Ishikawa (cell line): ENCODE results near the gene AATK.

Experiments
- CEBPB ChIP-seq: IDR thresholded peaks from 2 replicates; pipeline ENCODE4 v1.6.1; 2012
- CREB1 ChIP-seq: IDR thresholded peaks from 2 replicates; pipeline ENCODE4 v1.6.1; 2012; ENCODE audit warnings: low read depth
- EGR1 ChIP-seq: IDR thresholded peaks from 2 replicates; pipeline ENCODE4 v1.6.1; 2012
- EP300 ChIP-seq: IDR thresholded peaks from 2 replicates; pipeline ENCODE4 v1.6.1; 2012; ENCODE audit warnings: borderline replicate concordance
- FOXM1 ChIP-seq: IDR thresholded peaks from 2 replicates; pipeline ENCODE4 v1.6.1; 2012; ENCODE audit warnings: low read depth, borderline replicate concordance
- MAX ChIP-seq: IDR thresholded peaks from 2 replicates; pipeline ENCODE4 v1.6.1; 2012
- NFIC ChIP-seq: IDR thresholded peaks from 2 replicates; pipeline ENCODE4 v1.6.1; 2012
- RAD21 ChIP-seq: IDR thresholded peaks from 2 replicates; pipeline ENCODE4 v1.6.1; 2012; ENCODE audit warnings: low read depth
- TAF1 ChIP-seq: IDR thresholded peaks from 2 replicates; pipeline ENCODE4 v1.6.1; 2012; ENCODE audit warnings: low read depth, mild to moderate bottlenecking
- TCF12 ChIP-seq: IDR thresholded peaks from 2 replicates; pipeline ENCODE4 v1.6.1; 2012; ENCODE audit warnings: low read depth
- TEAD4 ChIP-seq: IDR thresholded peaks from 2 replicates; pipeline ENCODE4 v1.6.1; 2012
- YY1 ChIP-seq: IDR thresholded peaks from 2 replicates; pipeline ENCODE4 v1.6.1; 2012; ENCODE audit warnings: low read depth
- ZBTB7A ChIP-seq: IDR thresholded peaks from 2 replicates; pipeline ENCODE4 v1.6.1; 2012; ENCODE audit warnings: low read depth
- TF ChIP-seq, protein P1 (sequence below): IDR thresholded peaks from 2 replicates; pipeline ENCODE4 v1.6.1; 2012; ENCODE audit warnings: low read depth, mild to moderate bottlenecking
- TF ChIP-seq, protein P2 (sequence below): IDR thresholded peaks from 2 replicates; pipeline ENCODE4 v1.6.1; 2012

Gene AATK

DNA sequence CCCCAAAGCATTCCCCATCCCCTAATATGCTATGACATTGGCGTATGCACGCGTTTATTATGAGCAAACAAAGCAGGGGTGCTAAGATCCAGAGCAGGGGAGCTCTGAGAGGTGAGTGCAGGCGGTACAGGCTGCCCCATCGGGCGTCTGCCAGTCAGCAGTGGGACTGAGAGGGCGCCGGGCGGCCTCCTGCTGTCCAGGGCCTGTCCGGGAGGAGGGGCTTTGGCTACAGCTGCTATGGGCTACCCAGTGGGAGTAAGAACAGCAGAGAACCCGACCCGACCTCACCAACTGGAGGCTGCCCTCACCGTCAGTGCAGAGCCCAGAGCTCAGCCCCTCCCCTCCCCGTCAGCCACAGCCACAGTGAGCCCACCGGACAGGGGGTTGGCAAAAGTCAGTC, 18.5 kb upstream of the AATK start:
- TF ChIP-seq, protein P1, sequence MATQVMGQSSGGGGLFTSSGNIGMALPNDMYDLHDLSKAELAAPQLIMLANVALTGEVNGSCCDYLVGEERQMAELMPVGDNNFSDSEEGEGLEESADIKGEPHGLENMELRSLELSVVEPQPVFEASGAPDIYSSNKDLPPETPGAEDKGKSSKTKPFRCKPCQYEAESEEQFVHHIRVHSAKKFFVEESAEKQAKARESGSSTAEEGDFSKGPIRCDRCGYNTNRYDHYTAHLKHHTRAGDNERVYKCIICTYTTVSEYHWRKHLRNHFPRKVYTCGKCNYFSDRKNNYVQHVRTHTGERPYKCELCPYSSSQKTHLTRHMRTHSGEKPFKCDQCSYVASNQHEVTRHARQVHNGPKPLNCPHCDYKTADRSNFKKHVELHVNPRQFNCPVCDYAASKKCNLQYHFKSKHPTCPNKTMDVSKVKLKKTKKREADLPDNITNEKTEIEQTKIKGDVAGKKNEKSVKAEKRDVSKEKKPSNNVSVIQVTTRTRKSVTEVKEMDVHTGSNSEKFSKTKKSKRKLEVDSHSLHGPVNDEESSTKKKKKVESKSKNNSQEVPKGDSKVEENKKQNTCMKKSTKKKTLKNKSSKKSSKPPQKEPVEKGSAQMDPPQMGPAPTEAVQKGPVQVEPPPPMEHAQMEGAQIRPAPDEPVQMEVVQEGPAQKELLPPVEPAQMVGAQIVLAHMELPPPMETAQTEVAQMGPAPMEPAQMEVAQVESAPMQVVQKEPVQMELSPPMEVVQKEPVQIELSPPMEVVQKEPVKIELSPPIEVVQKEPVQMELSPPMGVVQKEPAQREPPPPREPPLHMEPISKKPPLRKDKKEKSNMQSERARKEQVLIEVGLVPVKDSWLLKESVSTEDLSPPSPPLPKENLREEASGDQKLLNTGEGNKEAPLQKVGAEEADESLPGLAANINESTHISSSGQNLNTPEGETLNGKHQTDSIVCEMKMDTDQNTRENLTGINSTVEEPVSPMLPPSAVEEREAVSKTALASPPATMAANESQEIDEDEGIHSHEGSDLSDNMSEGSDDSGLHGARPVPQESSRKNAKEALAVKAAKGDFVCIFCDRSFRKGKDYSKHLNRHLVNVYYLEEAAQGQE = no peak
- no peak for TF ChIP-seq CREB1
- no peak for TF ChIP-seq FOXM1
- TF ChIP-seq TEAD4 = no peak
- TF ChIP-seq NFIC = no peak
- no peak for TF ChIP-seq YY1
- no peak for TF ChIP-seq TCF12
- no peak for TF ChIP-seq ZBTB7A

DNA sequence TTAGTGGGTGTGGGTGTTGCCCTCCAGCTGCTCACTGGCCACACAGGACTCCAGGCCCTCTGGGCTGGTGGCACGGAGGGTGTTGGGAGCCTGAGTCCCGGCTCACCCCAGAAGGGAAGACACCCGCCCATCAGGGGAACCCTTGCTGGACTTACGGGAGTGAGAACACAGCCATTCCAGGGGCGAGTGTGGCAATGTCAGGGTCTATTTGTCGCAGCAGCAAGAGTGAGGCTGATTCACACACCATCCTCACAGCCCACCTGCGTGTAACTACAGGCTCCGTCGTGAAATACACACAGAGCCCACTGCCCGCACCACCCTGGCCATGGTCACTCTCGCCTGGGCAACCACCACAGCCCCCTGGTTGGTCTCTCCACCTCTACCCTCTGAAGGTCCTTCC, 17.8 kb upstream of the AATK start:
- TF ChIP-seq, protein P2, sequence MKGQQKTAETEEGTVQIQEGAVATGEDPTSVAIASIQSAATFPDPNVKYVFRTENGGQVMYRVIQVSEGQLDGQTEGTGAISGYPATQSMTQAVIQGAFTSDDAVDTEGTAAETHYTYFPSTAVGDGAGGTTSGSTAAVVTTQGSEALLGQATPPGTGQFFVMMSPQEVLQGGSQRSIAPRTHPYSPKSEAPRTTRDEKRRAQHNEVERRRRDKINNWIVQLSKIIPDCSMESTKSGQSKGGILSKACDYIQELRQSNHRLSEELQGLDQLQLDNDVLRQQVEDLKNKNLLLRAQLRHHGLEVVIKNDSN = no peak
- TF ChIP-seq NFIC (no peak), MAX (no peak), CEBPB (no peak), RAD21 (no peak), YY1 (no peak), EGR1 (no peak), CREB1 (no peak), TEAD4 (no peak), EP300 (no peak), ZBTB7A (no peak), FOXM1 (no peak), TCF12 (no peak), TAF1 (no peak)
- TF ChIP-seq, protein P1 = no peak

- TF ChIP-seq, protein P1 = no peak
- TF ChIP-seq TEAD4 = no peak
- TF ChIP-seq EGR1 = no peak
- TF ChIP-seq, protein P2 = no peak
- TF ChIP-seq CREB1 = no peak
- TF ChIP-seq RAD21 = no peak
- no peak for TF ChIP-seq NFIC
- no peak for TF ChIP-seq TCF12
- no peak for TF ChIP-seq ZBTB7A
- TF ChIP-seq TAF1 = no peak
- no peak for TF ChIP-seq YY1
Observed at GRCh38 chr17:81183316-81183715, 17.3 kb upstream of the AATK start.

- TF ChIP-seq EP300 = no peak
- no peak for TF ChIP-seq YY1
- no peak for TF ChIP-seq ZBTB7A
- no peak for TF ChIP-seq CREB1
- no peak for TF ChIP-seq FOXM1
- TF ChIP-seq, protein P2 = no peak
- no peak for TF ChIP-seq EGR1
- TF ChIP-seq RAD21 = no peak
- TF ChIP-seq, protein P1 = no peak
- no peak for TF ChIP-seq TEAD4
- TF ChIP-seq NFIC = no peak
- TF ChIP-seq MAX = no peak
- no peak for TF ChIP-seq TCF12
- TF ChIP-seq TAF1 = no peak
- TF ChIP-seq CEBPB = no peak
Observed at GRCh38 chr17:81182596-81182995, 16.6 kb upstream of the AATK start.
